Endothelial cell of umbilical vein (primary cell): ENCODE results near the gene PAX1. TPM values are rescaled to one million over a fixed set of nuclear protein-coding genes. Genes with fewer than 3 reads are reported as not detected.

Source experiments
- BruUV-seq: library from RNA; stranded (reverse); fragments of 400-500 nt; replicated peaks from 2 replicates; lab custom pipeline; 2021; lab: Mats Ljungman, UMichigan
- CTCF ChIA-PET: fragments of 300-600, 350-600 bp; sonication (Branson Sonifier 250); formaldehyde crosslinking; loops from one replicate; lab custom pipeline; 2021; ENCODE audit warnings: antibody characterized with exemption, inconsistent platforms; lab: Charles Lee
- POLR2A ChIA-PET: fragments of 300-600, 350-600 bp; sonication (Branson Sonifier 250); formaldehyde crosslinking; loops from one replicate; lab custom pipeline; 2021; ENCODE audit warnings: antibody characterized with exemption, inconsistent platforms; lab: Charles Lee
- DNase-seq: peaks from one replicate; pipeline ENCODE4 v3.0.0-alpha.2; 2011; ENCODE audit warnings: low read depth, low spot score
- FAIRE-seq: peaks from 2 replicates; lab custom pipeline; 2011; peaks lifted over from hg19 to GRCh38; lab: Jason Lieb, UNC
- H2AFZ ChIP-seq: 2 replicates; pipeline ENCODE4 v1.6.0; 2012; ENCODE audit warnings: low read depth, low read length, control low read depth, inconsistent platforms
- H3K27ac ChIP-seq: 2 replicates; pipeline ENCODE4 v1.5.1; 2011; ENCODE audit warnings: low read depth, mild to moderate bottlenecking, control low read depth, low read length, moderate library complexity; ENCODE audit not compliant: insufficient read depth
- H3K27me3 ChIP-seq, 2 experiments: 2 replicates each; pipeline versions ENCODE4 v1.6.0 to v1.6.1; 2011; ENCODE audit warnings: low read length in 2 of 2, mixed read lengths in 1 of 2; ENCODE audit not compliant: control insufficient read depth in 2 of 2, insufficient read depth in 2 of 2
- H3K36me3 ChIP-seq, 2 experiments: 2 replicates in 1 of 2; 3 replicates in 1 of 2; pipeline ENCODE4 v1.5.1; 2011; ENCODE audit warnings: low read length in 2 of 2, mild to moderate bottlenecking in 1 of 2, moderate library complexity in 1 of 2; ENCODE audit not compliant: control insufficient read depth in 2 of 2, insufficient read depth in 2 of 2; ENCODE audit errors: extremely low read depth in 1 of 2
- H3K4me1 ChIP-seq: 3 replicates; pipeline ENCODE4 v1.5.1; 2011; ENCODE audit warnings: mild to moderate bottlenecking, low read length; ENCODE audit not compliant: control insufficient read depth, insufficient read depth; ENCODE audit errors: extremely low read depth
- H3K4me2 ChIP-seq: 2 replicates; pipeline ENCODE4 v1.6.1; 2011; ENCODE audit warnings: low read length, control low read depth, mixed read lengths; ENCODE audit not compliant: insufficient read depth
- H3K4me3 ChIP-seq, 3 experiments: fragments of 200-600 bp in 1 of 3; sonication (generic), shearing (Covaris generic) in 1 of 3; replicated peaks in 1 of 3; 2 replicates each; pipeline ENCODE4 v1.5.1; 2011 to 2016; ENCODE audit warnings: control low read depth in 3 of 3, low read length in 3 of 3, mild to moderate bottlenecking in 2 of 3, inconsistent platforms in 1 of 3, low read depth in 1 of 3, moderate library complexity in 1 of 3; ENCODE audit not compliant: insufficient read depth in 1 of 3
- H3K79me2 ChIP-seq: 2 replicates; pipeline ENCODE4 v1.6.0; 2012; ENCODE audit warnings: low read length, inconsistent platforms; ENCODE audit not compliant: control insufficient read depth, insufficient read depth
- H3K9ac ChIP-seq: replicated peaks from 2 replicates; pipeline ENCODE3; 2011; ENCODE audit warnings: low read length, control low read depth; ENCODE audit not compliant: insufficient read depth; ENCODE audit errors: extremely low read depth
- H3K9me1 ChIP-seq: replicated peaks from 3 replicates; pipeline ENCODE4 v1.6.0; 2011; ENCODE audit warnings: mild to moderate bottlenecking, low read length; ENCODE audit not compliant: control insufficient read depth, insufficient read depth; ENCODE audit errors: extremely low read depth
- H3K9me3 ChIP-seq: replicated peaks from 2 replicates; pipeline ENCODE4 v1.5.1; 2012; ENCODE audit warnings: low read length, inconsistent platforms; ENCODE audit not compliant: control insufficient read depth, insufficient read depth
- H4K20me1 ChIP-seq: replicated peaks from 2 replicates; pipeline ENCODE3; 2011; ENCODE audit warnings: mild to moderate bottlenecking, low read length; ENCODE audit not compliant: control insufficient read depth, insufficient read depth; ENCODE audit errors: extremely low read depth
- EZH2 ChIP-seq: IDR thresholded peaks from 2 replicates; pipeline ENCODE4 v1.6.1; 2012; ENCODE audit warnings: borderline replicate concordance, low read depth, mild to moderate bottlenecking, moderate library complexity, low read length, inconsistent platforms; ENCODE audit not compliant: severe bottlenecking
- JUN ChIP-seq: IDR thresholded peaks from 2 replicates; pipeline ENCODE4 v1.6.1; 2011; ENCODE audit warnings: borderline replicate concordance, low read depth; ENCODE audit not compliant: insufficient read length, insufficient read depth
- POLR2A ChIP-seq: IDR thresholded peaks from 2 replicates; pipeline ENCODE4 v1.6.1; 2012; ENCODE audit warnings: low read depth, mild to moderate bottlenecking, control low read depth, low read length
- POLR2AphosphoS5 ChIP-seq: IDR thresholded peaks from 2 replicates; pipeline ENCODE4 v1.6.1; 2012; ENCODE audit warnings: low read depth, mild to moderate bottlenecking, control low read depth, low read length, moderate library complexity; ENCODE audit not compliant: insufficient read depth
- dilution Hi-C: fragments of 300-500 bp; cut with MboI; formaldehyde crosslinking; loops from one replicate; pipeline ENCODE4 v1.15.0; 2019; ENCODE audit warnings: low sequenced_read_pairs; ENCODE audit not compliant: extremely low pct_ligation_motif_present
- intact Hi-C: fragments of 100-400 bp; cut with micrococcal nuclease; formaldehyde crosslinking; loops from one replicate; pipeline ENCODE4 v1.10.0; 2022
- polyA plus RNA-seq, 4 experiments: library from polyadenylated mRNA; depleted of rRNA in 3 of 4; stranded (reverse) in 3 of 4; unstranded in 1 of 4; fragments of >200 nt; gene quantifications; 2 replicates each; pipeline versions ENCODE4 v1.2.1 to v1.2.3, GENCODE V29; 2011 to 2012; ENCODE audit warnings: missing spikeins in 1 of 4
- total RNA-seq: library from RNA; stranded (reverse); gene quantifications from 2 replicates; pipeline ENCODE4 v1.2.3, GENCODE V29; 2021
- TF ChIP-seq, protein P1 (sequence below), 2 donors: IDR thresholded peaks; 1 replicate in 1 of 2; 2 replicates in 1 of 2; pipeline ENCODE4 v1.5.1; 2011; ENCODE audit warnings: low read length in 2 of 2, mild to moderate bottlenecking in 2 of 2, moderate library complexity in 2 of 2, control low read depth in 1 of 2, inconsistent platforms in 1 of 2, low read depth in 1 of 2; ENCODE audit not compliant: insufficient read depth in 1 of 2; ENCODE audit errors: extremely low read depth in 1 of 2
- TF ChIP-seq, protein P2 (sequence below): IDR thresholded peaks from 2 replicates; pipeline ENCODE4 v1.6.1; 2011; ENCODE audit not compliant: insufficient read depth, insufficient read length

Gene PAX1
- total and polyA plus RNA-seq, 2 donors (not counting 3 experiments of a cell fraction or from before 2014, with no cell fraction given) = not detected

DNA sequence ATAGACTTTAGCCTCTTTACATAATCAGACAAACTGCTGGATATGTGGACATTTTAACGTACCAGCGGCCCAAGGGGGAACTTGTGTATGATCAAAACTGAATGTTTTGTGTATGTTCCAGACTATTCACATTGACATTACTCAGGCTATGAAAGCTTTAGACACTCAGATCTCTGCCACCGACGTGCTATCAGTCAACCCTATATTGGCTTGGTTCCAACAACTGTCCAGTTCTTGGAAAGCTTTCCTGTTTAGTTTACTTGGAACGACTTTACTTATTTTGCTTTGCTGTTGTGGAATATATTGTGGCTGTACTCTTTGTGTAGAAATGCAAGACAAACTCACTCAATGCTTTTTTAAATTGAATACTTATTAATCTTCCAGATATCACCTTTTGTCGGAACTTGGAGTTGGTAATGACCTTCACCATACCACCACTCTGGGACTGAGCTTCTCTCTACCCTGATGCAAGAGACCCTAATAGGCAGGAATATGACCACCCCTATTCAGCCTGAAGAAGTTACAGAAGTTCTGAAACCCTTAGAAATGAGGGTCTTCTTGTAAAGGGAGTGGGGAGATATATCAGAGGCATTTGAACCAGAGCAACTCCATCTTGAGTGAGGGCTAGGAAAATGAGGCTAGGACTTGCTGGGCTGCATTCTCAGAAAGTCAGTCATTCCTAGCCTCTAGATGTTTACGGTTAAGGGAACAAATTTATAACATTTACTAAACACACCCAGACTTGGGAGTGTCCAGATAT is 49.0 kb upstream of the PAX1 start:
- dilution Hi-C loops = no loop called here

More for the DNA sequence above, 49.0 kb upstream of the PAX1 start:
- BruUV-seq = no TSS peak
- H3K4me2 ChIP-seq = no peak overlapping the region
- TF ChIP-seq POLR2AphosphoS5 (no peak), JUN (no peak), POLR2A (no peak), EZH2 (no peak)
- TF ChIP-seq, protein P1, sequence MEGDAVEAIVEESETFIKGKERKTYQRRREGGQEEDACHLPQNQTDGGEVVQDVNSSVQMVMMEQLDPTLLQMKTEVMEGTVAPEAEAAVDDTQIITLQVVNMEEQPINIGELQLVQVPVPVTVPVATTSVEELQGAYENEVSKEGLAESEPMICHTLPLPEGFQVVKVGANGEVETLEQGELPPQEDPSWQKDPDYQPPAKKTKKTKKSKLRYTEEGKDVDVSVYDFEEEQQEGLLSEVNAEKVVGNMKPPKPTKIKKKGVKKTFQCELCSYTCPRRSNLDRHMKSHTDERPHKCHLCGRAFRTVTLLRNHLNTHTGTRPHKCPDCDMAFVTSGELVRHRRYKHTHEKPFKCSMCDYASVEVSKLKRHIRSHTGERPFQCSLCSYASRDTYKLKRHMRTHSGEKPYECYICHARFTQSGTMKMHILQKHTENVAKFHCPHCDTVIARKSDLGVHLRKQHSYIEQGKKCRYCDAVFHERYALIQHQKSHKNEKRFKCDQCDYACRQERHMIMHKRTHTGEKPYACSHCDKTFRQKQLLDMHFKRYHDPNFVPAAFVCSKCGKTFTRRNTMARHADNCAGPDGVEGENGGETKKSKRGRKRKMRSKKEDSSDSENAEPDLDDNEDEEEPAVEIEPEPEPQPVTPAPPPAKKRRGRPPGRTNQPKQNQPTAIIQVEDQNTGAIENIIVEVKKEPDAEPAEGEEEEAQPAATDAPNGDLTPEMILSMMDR (IDR thresholded peaks at IDR 0.05; ENCODE audit: extremely low read depth in 1 of 2, insufficient read depth in 1 of 2, low read depth in 1 of 2, low read length in 2 of 2) = no peak
- TF ChIP-seq, protein P2, sequence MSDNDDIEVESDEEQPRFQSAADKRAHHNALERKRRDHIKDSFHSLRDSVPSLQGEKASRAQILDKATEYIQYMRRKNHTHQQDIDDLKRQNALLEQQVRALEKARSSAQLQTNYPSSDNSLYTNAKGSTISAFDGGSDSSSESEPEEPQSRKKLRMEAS = no peak
- CTCF ChIA-PET = no interaction called here
- no peak overlapping the region for H3K9ac ChIP-seq
- peaks cover 1% of the 10 kb centered on the region for H3K9me3 ChIP-seq
- POLR2A ChIA-PET = no interaction called here
- no peaks in the 10 kb centered on the region for H3K4me1 ChIP-seq
- no peak overlapping the region for H2AFZ ChIP-seq
- DNase-seq (no peak), FAIRE-seq (no peak)
- no peaks in the 10 kb centered on the region for H3K36me3 ChIP-seq
- H3K27ac ChIP-seq = no peak overlapping the region
- intact Hi-C loops = no loop called here
- no peaks in the 10 kb centered on the region for H4K20me1 ChIP-seq
- no peaks in the 10 kb centered on the region for H3K9me1 ChIP-seq
- no peak overlapping the region for H3K4me3 ChIP-seq
- no peaks in the 10 kb centered on the region for H3K27me3 ChIP-seq
- no peaks in the 10 kb centered on the region for H3K79me2 ChIP-seq
